Measurements from ENCODE around the gene GHRH.
A peak's percentile ranks its signal among the peaks of the same experiment; 100 is the strongest.

The GHRH gene

GRCh38 chr20:37230200-37230599, 31.4 kb downstream of the GHRH start:
- Histone ChIP-seq H3K9me3 (no peaks in the 10 kb centered on the region), H3K27me3 (no peaks in the 10 kb centered on the region), H3K27ac (no peak overlapping the region), H3K4me1 (peaks cover 0 to 30% (median 16%) of the 10 kb centered on the region in 4 donors), H3K36me3 (peaks cover 65 to 98% (median 92%) of the 10 kb centered on the region in 3 donors), H3K4me3 (no peak overlapping the region)
- no peak for TF ChIP-seq CTCF (IDR thresholded peaks at IDR 0.05)
- intact Hi-C loops (cut with DNase I; ENCODE audit: low total_unique reads): no loop called here
- no peak for DNase-seq

GRCh38 chr20:37229357-37229756, 32.3 kb downstream of the GHRH start:
- peaks cover 65 to 98% (median 92%) of the 10 kb centered on the region in 3 donors for H3K36me3 ChIP-seq
- H3K4me1 ChIP-seq: peaks cover 0 to 30% (median 16%) of the 10 kb centered on the region in 4 donors
- H3K27me3 ChIP-seq: no peaks in the 10 kb centered on the region
- intact Hi-C loops (cut with DNase I; ENCODE audit: low total_unique reads): no loop called here
- no peak overlapping the region for H3K27ac ChIP-seq
- DNase-seq: no peak
- no peak for TF ChIP-seq CTCF (IDR thresholded peaks at IDR 0.05)
- H3K9me3 ChIP-seq: no peaks in the 10 kb centered on the region
- no peak overlapping the region for H3K4me3 ChIP-seq

- TF ChIP-seq CTCF (IDR thresholded peaks at IDR 0.05): no peak
- Histone ChIP-seq H3K9me3 (no peaks in the 10 kb centered on the region), H3K4me3 (no peak overlapping the region), H3K4me1 (peaks cover 0 to 30% (median 16%) of the 10 kb centered on the region in 4 donors), H3K27ac (peak overlapping the region; percentile 29 to 43), H3K36me3 (peaks cover 66 to 98% (median 92%) of the 10 kb centered on the region in 3 donors), H3K27me3 (no peaks in the 10 kb centered on the region)
- intact Hi-C loops (cut with DNase I; ENCODE audit: low total_unique reads): no loop called here
- no peak for DNase-seq
These were observed 33.0 kb downstream of the GHRH start for GRCh38 chr20:37228656-37229055.

- no peak for TF ChIP-seq CTCF (IDR thresholded peaks at IDR 0.05)
- peak in 1 of 2 donors; percentile 27 for DNase-seq
- intact Hi-C loops (cut with DNase I; ENCODE audit: low total_unique reads): no loop called here
- Histone ChIP-seq H3K4me1 (peaks cover 0 to 30% (median 16%) of the 10 kb centered on the region in 4 donors), H3K9me3 (no peaks in the 10 kb centered on the region), H3K4me3 (no peak overlapping the region), H3K36me3 (peaks cover 62 to 98% (median 93%) of the 10 kb centered on the region in 3 donors), H3K27me3 (no peaks in the 10 kb centered on the region), H3K27ac (peak overlapping the region; percentile 29 to 43)
These were observed 33.5 kb downstream of the GHRH start for GRCh38 chr20:37228082-37228481.

- H3K27me3 ChIP-seq: no peaks in the 10 kb centered on the region
- DNase-seq: peak; percentile 52 to 71
- H3K4me3 ChIP-seq: no peak overlapping the region
- H3K36me3 ChIP-seq: peaks cover 54 to 98% (median 85%) of the 10 kb centered on the region in 3 donors
- H3K9me3 ChIP-seq: no peaks in the 10 kb centered on the region
- H3K27ac ChIP-seq: peak overlapping the region; percentile 5 to 43
- H3K4me1 ChIP-seq: peaks cover 0 to 30% (median 16%) of the 10 kb centered on the region in 4 donors
- TF ChIP-seq CTCF (IDR thresholded peaks at IDR 0.05): no peak
- intact Hi-C loops (cut with DNase I; ENCODE audit: low total_unique reads): no loop called here
These were observed 34.7 kb downstream of the GHRH start for GRCh38 chr20:37226889-37227288.

- Histone ChIP-seq H3K4me1 (peaks cover 0 to 35% (median 16%) of the 10 kb centered on the region in 4 donors), H3K27me3 (no peaks in the 10 kb centered on the region), H3K27ac (no peak overlapping the region), H3K4me3 (no peak overlapping the region), H3K36me3 (peaks cover 42 to 87% (median 68%) of the 10 kb centered on the region in 3 donors), H3K9me3 (no peaks in the 10 kb centered on the region)
- intact Hi-C loops (cut with DNase I; ENCODE audit: low total_unique reads): no loop called here
- TF ChIP-seq CTCF (IDR thresholded peaks at IDR 0.05): no peak
- DNase-seq: no peak
These were observed 36.5 kb downstream of the GHRH start for GRCh38 chr20:37225146-37225545.

Data from tibial artery (tissue), 4 donors.